Thyroid gland (tissue), 4 donors: Measurements from ENCODE around the gene OOSP2.

Experiments
- POLR2A ChIP-seq, 2 donors: fragments of 450-650 bp; IDR thresholded peaks; one replicate each; pipeline ENCODE4 v1.6.1; 2017; ENCODE audit warnings: antibody characterized with exemption in 2 of 2, mild to moderate bottlenecking in 2 of 2, moderate library complexity in 1 of 2
- TF ChIP-seq, protein P1 (sequence below), 6 experiments: fragments of 200-600 bp in 3 of 6; fragments of 450-650 bp in 3 of 6; sonication (generic) in 3 of 6; IDR thresholded peaks; one replicate each; pipeline ENCODE4 v1.5.1; 2016 to 2019; ENCODE audit warnings: antibody characterized with exemption in 6 of 6, mild to moderate bottlenecking in 2 of 6, inconsistent platforms in 1 of 6, moderate library complexity in 1 of 6

DNA sequence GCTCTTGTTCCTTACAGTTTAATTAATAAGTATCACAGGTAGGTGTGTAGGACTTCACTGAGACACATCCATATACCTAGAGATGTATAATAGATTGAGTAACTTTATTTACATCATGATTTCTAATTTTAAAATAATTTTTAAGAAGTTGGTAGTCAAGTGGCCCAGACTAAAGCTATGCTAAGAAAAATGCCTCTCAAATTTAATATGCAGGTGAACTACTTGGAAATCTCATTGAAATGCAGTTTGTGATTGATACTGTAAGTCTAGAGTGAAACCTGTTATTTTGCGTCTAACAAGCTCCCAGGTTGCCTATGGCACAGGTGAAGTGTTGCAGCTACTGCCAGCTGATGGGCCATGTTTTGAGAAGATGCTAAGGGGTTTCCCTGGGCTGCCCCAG, 23.3 kb upstream of the OOSP2 start, which contains the start of gene OOSP4B:
- TF ChIP-seq, protein P1, sequence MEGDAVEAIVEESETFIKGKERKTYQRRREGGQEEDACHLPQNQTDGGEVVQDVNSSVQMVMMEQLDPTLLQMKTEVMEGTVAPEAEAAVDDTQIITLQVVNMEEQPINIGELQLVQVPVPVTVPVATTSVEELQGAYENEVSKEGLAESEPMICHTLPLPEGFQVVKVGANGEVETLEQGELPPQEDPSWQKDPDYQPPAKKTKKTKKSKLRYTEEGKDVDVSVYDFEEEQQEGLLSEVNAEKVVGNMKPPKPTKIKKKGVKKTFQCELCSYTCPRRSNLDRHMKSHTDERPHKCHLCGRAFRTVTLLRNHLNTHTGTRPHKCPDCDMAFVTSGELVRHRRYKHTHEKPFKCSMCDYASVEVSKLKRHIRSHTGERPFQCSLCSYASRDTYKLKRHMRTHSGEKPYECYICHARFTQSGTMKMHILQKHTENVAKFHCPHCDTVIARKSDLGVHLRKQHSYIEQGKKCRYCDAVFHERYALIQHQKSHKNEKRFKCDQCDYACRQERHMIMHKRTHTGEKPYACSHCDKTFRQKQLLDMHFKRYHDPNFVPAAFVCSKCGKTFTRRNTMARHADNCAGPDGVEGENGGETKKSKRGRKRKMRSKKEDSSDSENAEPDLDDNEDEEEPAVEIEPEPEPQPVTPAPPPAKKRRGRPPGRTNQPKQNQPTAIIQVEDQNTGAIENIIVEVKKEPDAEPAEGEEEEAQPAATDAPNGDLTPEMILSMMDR (IDR thresholded peaks at IDR 0.05), result no peak
- no peak for TF ChIP-seq POLR2A (IDR thresholded peaks at IDR 0.05)
